Activated CD4-positive, alpha-beta T cell treated with anti-CD3 and anti-CD28 coated beads, Interleukin-2, amount 10 ng/mL, durations not matched to agents 7 days and 5 days (primary cell): ENCODE results near the gene SPOCD1. TPM values are rescaled to one million over a fixed set of nuclear protein-coding genes. Genes with fewer than 3 reads are reported as not detected.

Source experiments
- CTCF ChIA-PET: fragments of 350-600 bp; sonication (Branson Sonifier 250); formaldehyde crosslinking; loops from one replicate; lab custom pipeline; 2021; ENCODE audit warnings: antibody characterized with exemption; lab: Charles Lee
- POLR2A ChIA-PET: fragments of 350-600 bp; sonication (Branson Sonifier 250); formaldehyde crosslinking; loops from one replicate; lab custom pipeline; 2021; ENCODE audit warnings: antibody characterized with exemption; lab: Charles Lee
- DNase-seq: peaks from one replicate; pipeline ENCODE4 v3.0.0-alpha.2; 2020
- H3K27ac Mint-ChIP-seq: one replicate; pipeline ENCODE4 v1.8.0; 2021; ENCODE audit warnings: mild to moderate bottlenecking, moderate library complexity, mixed read lengths
- H3K27me3 Mint-ChIP-seq: one replicate; pipeline ENCODE4 v1.8.0; 2021; ENCODE audit warnings: mixed read lengths
- H3K36me3 Mint-ChIP-seq: one replicate; pipeline ENCODE4 v1.8.0; 2021; ENCODE audit warnings: low read depth, mixed read lengths
- H3K4me1 Mint-ChIP-seq: one replicate; pipeline ENCODE4 v1.8.0; 2021; ENCODE audit warnings: mixed read lengths
- H3K4me3 Mint-ChIP-seq: one replicate; pipeline ENCODE4 v1.8.0; 2021; ENCODE audit warnings: mild to moderate bottlenecking, moderate library complexity, mixed read lengths
- H3K9me3 Mint-ChIP-seq: one replicate; pipeline ENCODE4 v1.8.0; 2021; ENCODE audit warnings: mixed read lengths
- total RNA-seq, 2 experiments: library from RNA; stranded (reverse); gene quantifications; one replicate each; pipeline ENCODE4 v1.2.3, GENCODE V29; 2021

Gene SPOCD1
- total RNA-seq, 2 experiments from 2014 or later, result 0.08 to 0.25 TPM

DNA sequence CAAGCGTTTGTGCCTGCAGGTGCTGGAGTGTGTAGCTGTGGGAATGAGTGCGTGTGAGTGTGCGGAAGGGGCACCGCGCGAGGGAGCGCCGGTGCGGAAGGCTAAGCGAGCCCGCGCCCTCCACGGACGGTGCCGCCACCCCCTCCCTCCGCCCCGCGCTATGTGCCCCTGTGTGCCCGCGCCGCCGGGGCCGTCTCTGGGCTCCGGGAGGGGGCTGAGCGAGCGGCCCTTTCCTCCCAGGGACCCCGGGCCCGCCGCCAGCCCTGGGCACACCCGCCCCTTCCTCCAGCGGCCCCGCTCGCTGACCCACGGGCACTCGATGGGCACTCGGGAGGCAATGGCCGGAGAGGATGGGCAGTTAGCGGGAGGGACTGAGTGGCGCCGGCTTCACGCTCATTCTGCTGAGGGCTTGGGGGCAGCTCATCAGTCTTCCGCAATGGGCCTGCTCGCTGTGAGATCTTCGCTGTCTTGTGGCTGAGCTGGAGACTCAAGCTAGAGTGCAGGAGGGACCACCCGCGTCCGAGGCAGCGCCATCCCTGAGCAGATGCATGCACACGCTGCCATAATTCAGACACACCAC lies 43.1 kb downstream of the SPOCD1 start:
- H3K9me3 Mint-ChIP-seq, result no peaks in the 10 kb centered on the region
- H3K27me3 Mint-ChIP-seq, result peaks cover 48% of the 10 kb centered on the region
- POLR2A ChIA-PET, result no interaction called here
- peak overlapping the region; percentile 50 for H3K27ac Mint-ChIP-seq
- no peaks in the 10 kb centered on the region for H3K36me3 Mint-ChIP-seq
- CTCF ChIA-PET, result interaction anchor here (1.8 kb wide), 1 partner anchor 17 kb away, joined by 5 read pairs; no protein-coding TSS in a partner anchor
- H3K4me1 Mint-ChIP-seq, result peaks cover 35% of the 10 kb centered on the region
- no peak for DNase-seq
- H3K4me3 Mint-ChIP-seq, result peak overlapping the region; percentile 65

DNA sequence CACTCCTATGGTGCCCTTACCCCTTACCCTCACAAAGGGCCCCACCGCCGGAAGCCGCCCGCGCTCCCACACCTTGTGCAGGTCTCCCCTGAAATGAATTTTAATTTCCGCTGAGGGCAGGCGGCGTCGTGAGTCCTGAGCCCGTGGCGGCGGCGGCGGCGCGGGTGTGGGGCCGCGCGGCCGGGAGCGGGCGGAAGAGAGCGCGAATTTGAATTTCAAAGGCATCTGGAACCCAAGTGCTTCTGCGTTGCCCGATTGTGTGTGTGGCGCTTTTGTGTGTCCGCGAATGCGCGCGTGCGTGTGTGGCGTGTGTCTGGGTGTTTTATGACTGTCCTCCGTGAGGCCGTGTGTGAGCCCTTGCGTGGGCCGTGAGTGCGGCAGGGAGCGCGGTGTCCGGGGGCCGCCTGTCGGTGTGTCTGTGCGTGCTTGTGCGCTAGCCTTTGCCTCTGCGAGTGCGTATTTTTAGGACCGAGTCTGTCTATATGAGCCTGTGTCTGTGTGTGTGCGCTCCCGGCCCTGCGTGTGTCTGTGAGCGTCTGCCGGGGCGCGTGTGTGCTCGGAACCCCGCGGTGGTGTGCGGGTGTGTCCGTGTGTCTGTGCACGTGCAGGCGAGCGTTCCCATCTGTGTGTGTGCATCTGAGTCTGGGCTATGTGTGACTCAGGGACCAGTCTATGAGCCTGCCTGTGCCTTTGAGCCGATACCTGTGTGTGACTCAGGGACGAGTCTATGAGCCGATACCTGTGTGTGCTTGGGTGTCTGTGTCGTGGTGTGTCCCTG lies 43.7 kb downstream of the SPOCD1 start:
- peak overlapping the region; percentile 50 for H3K27ac Mint-ChIP-seq
- H3K4me1 Mint-ChIP-seq, result peaks cover 35% of the 10 kb centered on the region
- ChIA-PET CTCF (interaction anchor here (1.8 kb wide), 1 partner anchor 17 kb away, joined by 5 read pairs; no protein-coding TSS in a partner anchor), POLR2A (no interaction called here)
- H3K27me3 Mint-ChIP-seq, result peaks cover 50% of the 10 kb centered on the region
- peak overlapping the region; percentile 65 for H3K4me3 Mint-ChIP-seq
- H3K9me3 Mint-ChIP-seq, result no peaks in the 10 kb centered on the region
- no peaks in the 10 kb centered on the region for H3K36me3 Mint-ChIP-seq
- DNase-seq, result peak; percentile 23

DNA sequence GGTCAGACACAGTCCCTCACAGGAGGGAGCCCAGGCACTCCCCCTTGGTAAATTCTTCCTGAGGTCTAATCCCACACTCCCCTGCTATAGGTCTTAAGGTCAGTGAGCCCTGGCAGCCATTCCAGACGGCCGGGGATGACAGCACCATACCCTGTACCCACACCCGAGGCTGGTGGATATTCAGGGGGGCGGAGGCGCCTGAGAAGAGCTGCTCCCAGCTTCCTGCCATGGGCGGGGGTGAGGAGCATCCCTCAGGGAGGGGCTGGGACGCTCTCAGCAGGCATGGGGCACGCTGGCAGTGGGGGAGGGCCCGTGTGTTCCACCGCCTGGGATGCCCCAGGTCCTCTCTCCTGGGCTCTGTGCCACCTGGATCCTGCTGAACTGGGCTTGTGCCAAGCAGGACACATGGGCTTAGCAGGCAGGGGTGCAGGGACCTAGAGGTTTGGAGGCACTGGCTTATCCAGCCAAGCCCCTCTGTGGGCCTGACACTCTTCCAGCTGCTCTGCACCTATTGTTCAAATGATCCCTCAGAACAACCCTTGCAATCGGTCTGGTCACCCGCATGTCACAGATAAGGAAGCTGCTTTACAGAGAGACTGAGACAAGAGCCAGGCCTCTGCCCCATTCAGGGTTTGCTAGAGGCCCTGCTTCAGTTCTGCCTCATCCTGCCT lies 46.0 kb downstream of the SPOCD1 start:
- CTCF ChIA-PET, result interaction anchor here (0.6 to 1.5 kb wide), 2 partner anchors 19 to 324 kb away, joined by 4 to 5 read pairs; no protein-coding TSS in a partner anchor
- DNase-seq, result no peak
- peaks cover 55% of the 10 kb centered on the region for H3K27me3 Mint-ChIP-seq
- H3K4me1 Mint-ChIP-seq, result peaks cover 39% of the 10 kb centered on the region
- no peak overlapping the region for H3K27ac Mint-ChIP-seq
- H3K36me3 Mint-ChIP-seq, result no peaks in the 10 kb centered on the region
- H3K9me3 Mint-ChIP-seq, result no peaks in the 10 kb centered on the region
- no peak overlapping the region for H3K4me3 Mint-ChIP-seq
- POLR2A ChIA-PET, result no interaction called here

DNA sequence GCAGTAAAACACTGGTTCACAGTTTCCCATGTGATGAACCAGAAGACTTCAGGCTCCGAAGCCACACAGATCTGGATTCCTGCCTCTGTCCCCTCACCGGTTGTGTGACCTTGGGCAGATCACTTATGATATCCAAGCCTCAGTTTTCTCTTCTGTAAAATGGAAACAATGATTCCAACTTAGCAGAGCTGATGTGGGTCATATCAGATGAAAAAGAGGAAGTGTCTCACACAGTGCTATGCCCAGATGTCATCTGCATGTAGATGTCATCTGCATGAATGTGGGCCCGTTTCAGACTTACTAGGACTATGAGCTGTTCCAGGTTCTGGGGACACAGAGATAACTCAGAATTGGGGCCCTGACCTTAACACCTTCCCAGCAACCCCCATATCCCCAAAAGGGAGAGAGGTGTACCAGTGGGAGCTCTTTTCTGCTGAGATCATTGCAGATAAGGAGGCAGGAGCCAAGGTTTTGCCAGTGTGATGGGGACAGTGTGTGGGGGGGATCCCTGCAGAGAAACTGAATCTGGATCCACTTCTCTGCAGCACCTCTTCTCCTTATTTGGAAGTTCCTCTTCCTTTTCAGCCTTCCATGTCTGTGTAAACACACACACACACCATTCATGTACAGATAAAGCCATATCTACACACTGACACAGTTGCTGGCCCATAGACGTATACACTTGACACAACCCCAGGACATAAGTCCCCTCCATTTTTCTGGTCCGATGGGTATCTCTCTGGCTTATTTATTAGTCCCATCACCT lies 46.7 kb downstream of the SPOCD1 start:
- Mint-ChIP-seq H3K27ac (no peak overlapping the region), H3K9me3 (no peaks in the 10 kb centered on the region), H3K27me3 (peaks cover 54% of the 10 kb centered on the region), H3K36me3 (no peaks in the 10 kb centered on the region), H3K4me1 (peaks cover 43% of the 10 kb centered on the region), H3K4me3 (no peak overlapping the region)
- POLR2A ChIA-PET, result interaction anchor here (0.6 kb wide), 1 partner anchor 332 kb away, joined by 4 read pairs; no protein-coding TSS in a partner anchor
- CTCF ChIA-PET, result interaction anchor here (0.6 to 1.5 kb wide), 3 partner anchors 9 to 36 kb away, joined by 3 to 5 read pairs (median 3); no protein-coding TSS in a partner anchor
- no peak for DNase-seq

DNA sequence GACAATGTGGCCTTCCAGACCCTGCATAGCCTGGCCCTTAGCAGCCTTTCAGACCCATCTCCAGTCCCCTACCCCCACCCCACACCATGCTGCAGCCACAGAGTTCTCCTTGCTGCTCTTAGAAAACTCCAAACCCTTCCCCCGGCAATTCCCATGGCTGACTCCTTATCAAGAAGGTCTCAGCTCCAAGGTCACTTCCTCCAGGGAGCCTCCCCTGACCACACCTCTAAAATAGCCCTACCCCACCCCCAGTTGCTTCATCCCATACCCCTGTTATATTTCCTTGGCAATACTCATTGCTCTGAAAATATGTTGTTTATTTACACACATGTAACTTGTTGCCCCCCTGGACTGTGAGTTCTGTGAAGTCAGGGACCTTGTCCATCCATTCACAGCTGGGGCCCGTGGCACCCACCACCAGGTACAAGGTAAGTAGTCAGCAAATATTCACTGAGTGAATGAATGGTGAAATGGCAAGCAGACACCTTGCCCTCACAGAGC lies 47.4 kb downstream of the SPOCD1 start:
- ChIA-PET POLR2A (interaction anchor here (0.6 kb wide), 1 partner anchor 333 kb away, joined by 4 read pairs; no protein-coding TSS in a partner anchor), CTCF (interaction anchor here (0.6 to 1.5 kb wide), 4 partner anchors 8 to 37 kb away, joined by 3 to 5 read pairs (median 3); no protein-coding TSS in a partner anchor)
- H3K9me3 Mint-ChIP-seq, result no peaks in the 10 kb centered on the region
- peaks cover 42% of the 10 kb centered on the region for H3K4me1 Mint-ChIP-seq
- H3K27ac Mint-ChIP-seq, result no peak overlapping the region
- H3K4me3 Mint-ChIP-seq, result no peak overlapping the region
- H3K27me3 Mint-ChIP-seq, result peaks cover 49% of the 10 kb centered on the region
- H3K36me3 Mint-ChIP-seq, result no peaks in the 10 kb centered on the region
- no peak for DNase-seq

DNA sequence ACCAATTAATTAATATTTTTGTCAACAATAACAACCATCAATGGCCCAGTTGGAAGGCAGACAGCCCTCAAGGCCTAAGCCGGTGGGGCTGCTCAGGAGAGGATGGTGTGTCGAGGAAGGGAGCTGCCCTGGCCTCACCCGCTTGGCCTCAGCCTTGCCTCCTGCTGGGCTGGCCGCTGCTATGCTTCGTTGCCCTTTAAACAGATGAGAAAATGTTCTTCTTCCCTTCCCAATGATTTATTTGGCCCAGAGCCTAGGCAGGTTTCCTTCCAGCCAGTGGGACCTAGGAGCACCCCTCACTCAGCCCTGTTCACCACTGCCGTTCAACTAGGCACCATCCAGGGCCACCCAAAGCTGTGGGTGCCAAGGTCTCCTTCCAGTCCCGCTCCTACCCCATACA lies 48.6 kb downstream of the SPOCD1 start:
- POLR2A ChIA-PET, result no interaction called here
- Mint-ChIP-seq H3K27ac (no peak overlapping the region), H3K9me3 (no peaks in the 10 kb centered on the region), H3K4me1 (peaks cover 40% of the 10 kb centered on the region), H3K27me3 (peaks cover 51% of the 10 kb centered on the region), H3K4me3 (no peak overlapping the region), H3K36me3 (no peaks in the 10 kb centered on the region)
- no peak for DNase-seq
- CTCF ChIA-PET, result interaction anchor here (1.1 to 8.4 kb wide), 3 partner anchors 22 to 197 kb away, joined by 3 to 44 read pairs (median 4); no protein-coding TSS in a partner anchor

DNA sequence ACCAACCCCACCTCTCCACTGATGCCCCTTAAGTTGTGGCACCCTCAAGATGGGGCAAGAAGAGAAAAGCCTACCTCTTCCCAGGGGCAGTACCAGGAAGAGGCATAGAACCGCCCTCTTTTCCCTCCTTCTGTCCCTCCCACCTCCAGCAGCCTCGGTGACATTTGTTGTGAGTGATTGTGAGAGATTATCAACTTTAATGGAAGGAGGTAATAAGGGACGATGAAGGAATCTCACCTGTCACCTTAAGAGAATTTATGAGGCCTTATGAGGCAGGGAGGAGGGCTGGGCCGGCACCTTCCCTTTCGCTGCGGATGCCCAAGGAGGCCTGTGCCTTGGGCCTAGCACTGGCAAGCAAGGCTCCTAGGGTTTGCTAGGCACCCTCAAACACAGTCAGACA lies 50.3 kb downstream of the SPOCD1 start:
- H3K4me3 Mint-ChIP-seq, result no peak overlapping the region
- ChIA-PET CTCF (interaction anchor here (0.6 to 8.4 kb wide), 4 partner anchors 14 to 198 kb away, joined by 3 to 44 read pairs (median 4); no protein-coding TSS in a partner anchor), POLR2A (no interaction called here)
- no peak for DNase-seq
- no peaks in the 10 kb centered on the region for H3K9me3 Mint-ChIP-seq
- H3K27me3 Mint-ChIP-seq, result peaks cover 55% of the 10 kb centered on the region
- no peaks in the 10 kb centered on the region for H3K36me3 Mint-ChIP-seq
- H3K4me1 Mint-ChIP-seq, result peaks cover 36% of the 10 kb centered on the region
- no peak overlapping the region for H3K27ac Mint-ChIP-seq

DNA sequence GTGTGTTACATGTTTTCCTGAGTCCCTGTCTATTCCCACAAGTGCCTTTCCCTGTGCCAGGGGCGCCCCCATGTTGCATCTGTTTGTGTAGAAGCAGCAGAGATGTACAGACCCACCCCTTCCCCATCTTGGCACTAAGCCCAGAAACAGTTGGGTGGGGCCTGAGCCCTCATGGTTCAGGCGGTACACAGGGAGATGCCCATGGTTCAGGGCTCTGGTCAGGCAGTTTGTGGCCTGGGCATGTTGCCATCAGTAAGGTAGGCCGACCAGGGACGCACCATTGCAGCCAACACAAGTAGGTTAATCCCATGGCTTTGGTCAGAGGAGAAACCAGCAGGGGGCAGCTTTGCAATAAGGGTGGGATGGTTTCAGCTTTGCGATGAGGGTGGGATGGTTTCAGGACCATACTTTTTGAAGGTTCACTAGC lies 50.8 kb downstream of the SPOCD1 start:
- Mint-ChIP-seq H3K9me3 (no peaks in the 10 kb centered on the region), H3K36me3 (no peaks in the 10 kb centered on the region), H3K4me1 (peaks cover 38% of the 10 kb centered on the region), H3K4me3 (peak overlapping the region; percentile 59), H3K27ac (no peak overlapping the region), H3K27me3 (peaks cover 57% of the 10 kb centered on the region)
- POLR2A ChIA-PET, result no interaction called here
- DNase-seq, result no peak
- CTCF ChIA-PET, result interaction anchor here (0.6 to 8.4 kb wide), 3 partner anchors 15 to 38 kb away, joined by 3 to 44 read pairs (median 5); no protein-coding TSS in a partner anchor

DNA sequence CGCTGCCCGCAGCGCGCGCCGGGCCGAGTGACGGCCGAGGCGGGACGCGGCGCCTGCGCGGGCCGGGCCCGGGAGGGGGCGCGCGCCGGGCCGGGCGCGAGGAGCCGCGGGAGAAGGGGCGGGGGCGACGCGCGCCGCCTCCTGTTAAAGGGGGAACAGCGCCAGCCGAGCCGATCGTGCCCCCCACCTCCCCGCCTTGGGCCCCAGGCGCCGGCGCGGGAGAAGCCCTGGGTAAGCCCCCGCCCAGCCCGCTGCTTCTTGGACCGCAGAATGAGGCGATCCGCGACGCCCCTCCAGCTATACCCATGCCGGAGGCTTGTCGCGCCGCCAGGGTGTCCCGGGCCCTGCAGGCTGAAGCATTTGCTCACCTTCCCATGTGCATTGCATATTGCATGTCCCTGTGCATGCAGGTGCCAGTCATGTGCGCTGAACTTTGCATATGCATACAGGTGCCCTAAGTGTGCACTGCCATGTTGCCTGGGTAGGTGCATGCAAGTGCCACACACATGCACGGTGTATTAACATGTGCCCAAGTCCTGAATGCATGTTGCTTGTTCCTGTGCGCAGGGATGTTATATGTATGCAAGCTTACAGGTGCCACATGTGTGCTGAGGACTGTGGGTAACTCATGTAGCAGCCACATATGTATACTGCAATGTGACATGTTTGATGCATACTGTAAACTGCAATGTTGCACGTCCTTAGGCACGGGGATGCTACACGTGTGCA lies 51.3 kb downstream of the SPOCD1 start, which contains the start of gene ADGRB2:
Gene ADGRB2 (minus strand): TSS at position 29 of the 729 bp plus-strand sequence. CDS start 7,119 bp downstream, outside the sequence.
- no peak within 1 kb of the TSS for H3K27ac Mint-ChIP-seq
- peaks cover 39% of the 10 kb centered on the region for H3K4me1 Mint-ChIP-seq
- H3K4me3 Mint-ChIP-seq, result peak within 1 kb of the TSS; percentile 65
- POLR2A ChIA-PET, result no interaction called here
- CTCF ChIA-PET, result interaction anchor here (0.6 to 8.4 kb wide), 3 partner anchors 15 to 39 kb away, joined by 3 to 44 read pairs (median 5); no protein-coding TSS in a partner anchor
- DNase-seq, result peak; percentile 23
- no peaks in the 10 kb centered on the region for H3K36me3 Mint-ChIP-seq
- H3K27me3 Mint-ChIP-seq, result peaks cover 62% of the 10 kb centered on the region
- no peaks in the 10 kb centered on the region for H3K9me3 Mint-ChIP-seq

DNA sequence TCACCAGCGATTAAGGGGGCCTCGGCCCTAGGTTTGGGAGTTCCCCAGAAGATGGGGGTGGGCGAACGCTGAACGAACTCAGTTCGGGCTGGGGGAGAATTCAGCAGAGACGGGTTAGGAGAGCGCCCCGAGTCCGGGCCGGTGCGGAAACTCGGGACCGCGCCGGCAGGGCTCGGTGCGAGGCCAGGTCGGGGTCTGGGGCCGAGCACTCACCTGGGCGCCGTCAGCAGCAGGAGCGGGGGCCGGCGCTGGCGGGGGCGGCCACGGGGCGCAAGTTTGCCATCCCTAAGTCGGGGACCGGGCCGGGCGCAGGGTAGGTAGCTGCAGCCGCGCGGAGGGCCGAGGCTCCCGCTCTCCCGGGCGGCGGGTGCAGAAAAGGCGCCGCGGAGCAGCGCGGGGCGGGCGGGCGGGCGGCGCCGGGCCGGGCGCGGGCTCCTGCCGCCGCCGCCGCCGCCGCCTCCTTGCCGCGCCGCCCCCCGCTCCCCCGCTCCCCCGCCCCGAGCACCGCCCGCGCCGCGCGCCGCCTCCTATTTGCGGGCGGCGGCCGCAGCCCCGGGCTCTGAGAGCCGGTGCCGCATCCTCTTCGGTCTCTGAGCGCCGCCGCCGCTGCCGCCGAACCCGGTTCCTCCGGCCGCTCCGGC lies 52.0 kb downstream of the SPOCD1 start:
- no peak for DNase-seq
- Mint-ChIP-seq H3K27ac (no peak overlapping the region), H3K36me3 (no peaks in the 10 kb centered on the region), H3K4me1 (peaks cover 32% of the 10 kb centered on the region), H3K9me3 (no peaks in the 10 kb centered on the region), H3K27me3 (peaks cover 67% of the 10 kb centered on the region), H3K4me3 (peak overlapping the region; percentile 65)
- ChIA-PET CTCF (interaction anchor here (1.3 to 8.4 kb wide), 3 partner anchors 12 to 26 kb away, joined by 5 to 44 read pairs (median 5); no protein-coding TSS in a partner anchor), POLR2A (no interaction called here)
